NB4 (cell line): ENCODE measurements around the gene BHLHE41.

Experiments used
- CTCF ChIP-seq: IDR thresholded peaks from one replicate; pipeline ENCODE4 v1.5.1; 2012; ENCODE audit warnings: low read depth, low read length
- MAX ChIP-seq: IDR thresholded peaks from 2 replicates; pipeline ENCODE4 v1.6.1; 2011; ENCODE audit warnings: low read depth, low read length
- POLR2A ChIP-seq: IDR thresholded peaks from 2 replicates; pipeline ENCODE4 v1.6.1; 2011; ENCODE audit warnings: mild to moderate bottlenecking; ENCODE audit not compliant: insufficient read length; ENCODE audit errors: extremely low read depth

- TF ChIP-seq CTCF: no peak
- TF ChIP-seq POLR2A: no peak
- no peak for TF ChIP-seq MAX
Measured at GRCh38 chr12:26164118-26164517, 39.3 kb upstream of the BHLHE41 start.
